ENCODE results near the gene ALG5. TPM values are rescaled to one million over a fixed set of nuclear protein-coding genes. Genes with fewer than 3 reads are reported as not detected.

ALG5 gene
- total RNA-seq, 2 experiments from 2014 or later, result 14.4 to 15.1 TPM

GRCh38 chr13:36912973-36913372 lies 86.2 kb downstream of the ALG5 start:
- peaks cover 67% of the 10 kb centered on the region for H3K27me3 Mint-ChIP-seq
- Histone ChIP-seq H3K27me3 (ENCODE audit: control insufficient read depth in 1 of 2, insufficient read depth in 2 of 2, low read length in 2 of 2) (peaks cover 4 to 30% of the 10 kb centered on the region in 2 experiments), H3K27ac (ENCODE audit: low read depth in 1 of 2, low read length in 2 of 2) (no peak overlapping the region), H3K36me3 (ENCODE audit: insufficient read depth, low read length) (no peaks in the 10 kb centered on the region), H3K4me3 (ENCODE audit: low read length) (no peak overlapping the region), H3K9me3 (ENCODE audit: control insufficient read depth in 1 of 2, insufficient read depth in 1 of 2, low read length in 2 of 2) (no peaks in the 10 kb centered on the region), H3K4me1 (ENCODE audit: insufficient read depth, low read length) (no peaks in the 10 kb centered on the region)
- no peaks in the 10 kb centered on the region for H3K36me3 Mint-ChIP-seq (ENCODE audit: low read depth)
- ATAC-seq (ENCODE audit: poor library complexity), result no peak
- H3K4me1 Mint-ChIP-seq (ENCODE audit: low read depth), result no peaks in the 10 kb centered on the region
- H3K4me3 Mint-ChIP-seq, result no peak overlapping the region
- ChIA-PET CTCF (no interaction called here), POLR2A (no interaction called here)
- no peaks in the 10 kb centered on the region for H3K9me3 Mint-ChIP-seq
- DNase-seq, result no peak
- no peak for TF ChIP-seq CTCF (IDR thresholded peaks at IDR 0.05)
- intact Hi-C loops (cut with DNase I, micrococcal nuclease), result no loop called here
- no peak overlapping the region for H3K27ac Mint-ChIP-seq

GRCh38 chr13:36912369-36912768 lies 86.8 kb downstream of the ALG5 start:
- Mint-ChIP-seq H3K27me3 (peaks cover 61% of the 10 kb centered on the region), H3K27ac (no peak overlapping the region), H3K9me3 (no peaks in the 10 kb centered on the region), H3K4me3 (no peak overlapping the region), H3K4me1 (ENCODE audit: low read depth) (no peaks in the 10 kb centered on the region), H3K36me3 (ENCODE audit: low read depth) (no peaks in the 10 kb centered on the region)
- peaks cover 4 to 26% of the 10 kb centered on the region in 2 experiments for H3K27me3 ChIP-seq (ENCODE audit: control insufficient read depth in 1 of 2, insufficient read depth in 2 of 2, low read length in 2 of 2)
- H3K36me3 ChIP-seq (ENCODE audit: insufficient read depth, low read length), result no peaks in the 10 kb centered on the region
- DNase-seq (no peak), ATAC-seq (ENCODE audit: poor library complexity) (no peak)
- H3K9me3 ChIP-seq (ENCODE audit: control insufficient read depth in 1 of 2, insufficient read depth in 1 of 2, low read length in 2 of 2), result no peaks in the 10 kb centered on the region
- H3K27ac ChIP-seq (ENCODE audit: low read depth in 1 of 2, low read length in 2 of 2), result no peak overlapping the region
- H3K4me3 ChIP-seq (ENCODE audit: low read length), result no peak overlapping the region
- no peak for TF ChIP-seq CTCF (IDR thresholded peaks at IDR 0.05)
- ChIA-PET CTCF (no interaction called here), POLR2A (no interaction called here)
- no peaks in the 10 kb centered on the region for H3K4me1 ChIP-seq (ENCODE audit: insufficient read depth, low read length)
- intact Hi-C loops (cut with DNase I, micrococcal nuclease), result no loop called here

- CTCF ChIA-PET, result no interaction called here
- Histone ChIP-seq H3K4me3 (ENCODE audit: low read length) (no peak overlapping the region), H3K36me3 (ENCODE audit: insufficient read depth, low read length) (no peaks in the 10 kb centered on the region), H3K4me1 (ENCODE audit: insufficient read depth, low read length) (no peaks in the 10 kb centered on the region), H3K27me3 (ENCODE audit: control insufficient read depth in 1 of 2, insufficient read depth in 2 of 2, low read length in 2 of 2) (peaks cover 0 to 17% of the 10 kb centered on the region in 2 experiments), H3K27ac (ENCODE audit: low read depth in 1 of 2, low read length in 2 of 2) (no peak overlapping the region), H3K9me3 (ENCODE audit: control insufficient read depth in 1 of 2, insufficient read depth in 1 of 2, low read length in 2 of 2) (no peaks in the 10 kb centered on the region)
- H3K27ac Mint-ChIP-seq, result no peak overlapping the region
- POLR2A ChIA-PET, result no interaction called here
- H3K27me3 Mint-ChIP-seq, result peaks cover 47% of the 10 kb centered on the region
- DNase-seq (no peak), ATAC-seq (ENCODE audit: poor library complexity) (no peak)
- intact Hi-C loops (cut with DNase I, micrococcal nuclease), result no loop called here
- no peaks in the 10 kb centered on the region for H3K36me3 Mint-ChIP-seq (ENCODE audit: low read depth)
- TF ChIP-seq CTCF (IDR thresholded peaks at IDR 0.05), result no peak
- no peaks in the 10 kb centered on the region for H3K9me3 Mint-ChIP-seq
- H3K4me1 Mint-ChIP-seq (ENCODE audit: low read depth), result no peaks in the 10 kb centered on the region
- no peak overlapping the region for H3K4me3 Mint-ChIP-seq
Observed at GRCh38 chr13:36910545-36910944, 88.6 kb downstream of the ALG5 start.
